OCI-LY1 (cell line): ENCODE data around the gene ITGA6.

Source experiments
- H2AFZ ChIP-seq: fragments of 200-600 bp; sonication (generic), shearing (Covaris generic); 2 replicates; pipeline ENCODE4 v1.6.0; 2014; ENCODE audit warnings: antibody characterized with exemption, mild to moderate bottlenecking, low read length
- H3F3A ChIP-seq: fragments of 200-600 bp; sonication (generic), shearing (Covaris generic); 2 replicates; pipeline ENCODE4 v1.6.0; 2014; ENCODE audit warnings: mild to moderate bottlenecking, antibody characterized with exemption, low read length, moderate library complexity; ENCODE audit not compliant: insufficient read depth
- H3K27ac ChIP-seq: fragments of 200-600 bp; sonication (generic); 2 replicates; pipeline ENCODE4 v1.5.1; 2014; ENCODE audit warnings: low read length, mixed run types, mild to moderate bottlenecking, low read depth; ENCODE audit not compliant: poor library complexity, severe bottlenecking
- H3K27me3 ChIP-seq: fragments of 200-600 bp; sonication (generic); 2 replicates; pipeline ENCODE4 v1.6.0; 2014; ENCODE audit warnings: antibody characterized with exemption, mild to moderate bottlenecking, low read length, moderate library complexity; ENCODE audit not compliant: insufficient read depth
- H3K36me3 ChIP-seq: fragments of 200-600 bp; sonication (generic); 2 replicates; pipeline ENCODE4 v1.6.1; 2014; ENCODE audit warnings: mild to moderate bottlenecking, antibody characterized with exemption, low read length, moderate library complexity, mixed read lengths; ENCODE audit not compliant: insufficient read depth
- H3K4me1 ChIP-seq: fragments of 200-600 bp; sonication (generic); 2 replicates; pipeline ENCODE4 v1.5.1; 2014; ENCODE audit warnings: mild to moderate bottlenecking, low read length, moderate library complexity; ENCODE audit not compliant: insufficient read depth, severe bottlenecking
- H3K4me2 ChIP-seq: fragments of 200-600 bp; sonication (generic), shearing (Covaris generic); 2 replicates; pipeline ENCODE4 v1.6.1; 2014; ENCODE audit warnings: low read length
- H3K4me3 ChIP-seq: fragments of 200-600 bp; sonication (generic); 2 replicates; pipeline ENCODE4 v1.5.1; 2014; ENCODE audit warnings: low read length, low read depth, mild to moderate bottlenecking, mixed read lengths; ENCODE audit not compliant: poor library complexity, severe bottlenecking
- H3K79me2 ChIP-seq: fragments of 200-600 bp; shearing (Covaris generic); 2 replicates; pipeline ENCODE4 v1.6.1; 2016; ENCODE audit warnings: mixed run types, low read length, mixed read lengths; ENCODE audit not compliant: insufficient read depth
- H3K9ac ChIP-seq: fragments of 200-600 bp; sonication (generic), shearing (Covaris generic); 2 replicates; pipeline ENCODE4 v1.6.1; 2014; ENCODE audit warnings: mild to moderate bottlenecking, low read length, mixed read lengths
- H3K9me2 ChIP-seq: fragments of 200-600 bp; sonication (generic), shearing (Covaris generic); 2 replicates; pipeline ENCODE4 v1.6.1; 2014; ENCODE audit warnings: low read depth, mild to moderate bottlenecking, low read length, mixed read lengths
- H3K9me3 ChIP-seq: fragments of 200-600 bp; shearing (Covaris generic); 2 replicates; pipeline ENCODE4 v1.6.1; 2014; ENCODE audit warnings: low read length, mixed read lengths
- H4K20me1 ChIP-seq: fragments of 200-600 bp; sonication (generic), shearing (Covaris generic); 2 replicates; pipeline ENCODE4 v1.6.0; 2016; ENCODE audit warnings: mild to moderate bottlenecking, low read length; ENCODE audit not compliant: insufficient read depth
- CTCF ChIP-seq: fragments of 200-600 bp; sonication (generic), shearing (Covaris generic); IDR thresholded peaks from 2 replicates; pipeline ENCODE4 v1.5.1; 2017; ENCODE audit warnings: mild to moderate bottlenecking, antibody characterized with exemption, low read length, moderate library complexity, mixed read lengths
- EZH2 ChIP-seq: fragments of 200-600 bp; sonication (generic), shearing (Covaris generic); IDR thresholded peaks from 2 replicates; pipeline ENCODE4 v1.8.0; 2017; ENCODE audit warnings: borderline replicate concordance, mixed run types, mild to moderate bottlenecking, antibody characterized with exemption, low read length, moderate library complexity, mixed read lengths

Gene ITGA6

GRCh38 chr2:172431463-172431862, 4.1 kb downstream of the ITGA6 start:
- TF ChIP-seq CTCF, result no peak
- no peak for TF ChIP-seq EZH2
- no peak overlapping the region for H3K27ac ChIP-seq
- H3K4me2 ChIP-seq, result no peak overlapping the region
- H3K36me3 ChIP-seq, result no peaks in the 10 kb centered on the region
- H3K79me2 ChIP-seq, result no peaks in the 10 kb centered on the region
- no peaks in the 10 kb centered on the region for H3K9me2 ChIP-seq
- H4K20me1 ChIP-seq, result no peaks in the 10 kb centered on the region
- no peak overlapping the region for H3K4me3 ChIP-seq
- H3F3A ChIP-seq, result no peaks in the 10 kb centered on the region
- H3K4me1 ChIP-seq, result no peaks in the 10 kb centered on the region
- H3K9ac ChIP-seq, result no peak overlapping the region
- H3K27me3 ChIP-seq, result no peaks in the 10 kb centered on the region
- no peaks in the 10 kb centered on the region for H3K9me3 ChIP-seq
- H2AFZ ChIP-seq, result no peak overlapping the region

- no peak for TF ChIP-seq EZH2
- no peak for TF ChIP-seq CTCF
- no peak overlapping the region for H2AFZ ChIP-seq
- no peaks in the 10 kb centered on the region for H3K27me3 ChIP-seq
- no peaks in the 10 kb centered on the region for H3K79me2 ChIP-seq
- H3F3A ChIP-seq, result no peaks in the 10 kb centered on the region
- H3K4me2 ChIP-seq, result no peak overlapping the region
- H3K4me3 ChIP-seq, result no peak overlapping the region
- no peak overlapping the region for H3K9ac ChIP-seq
- H3K27ac ChIP-seq, result no peak overlapping the region
- H3K9me3 ChIP-seq, result no peaks in the 10 kb centered on the region
- no peaks in the 10 kb centered on the region for H3K9me2 ChIP-seq
- no peaks in the 10 kb centered on the region for H4K20me1 ChIP-seq
- H3K36me3 ChIP-seq, result no peaks in the 10 kb centered on the region
- H3K4me1 ChIP-seq, result no peaks in the 10 kb centered on the region
These were observed 4.6 kb downstream of the ITGA6 start for GRCh38 chr2:172431993-172432392.

- H2AFZ ChIP-seq, result no peak overlapping the region
- H3F3A ChIP-seq, result no peaks in the 10 kb centered on the region
These were observed 5.8 kb downstream of the ITGA6 start for GRCh38 chr2:172433144-172433543.

More at GRCh38 chr2:172433144-172433543, 5.8 kb downstream of the ITGA6 start:
- Histone ChIP-seq H3K4me1 (no peaks in the 10 kb centered on the region), H3K9me3 (no peaks in the 10 kb centered on the region), H3K9ac (no peak overlapping the region), H3K27ac (no peak overlapping the region), H3K4me2 (no peak overlapping the region), H4K20me1 (no peaks in the 10 kb centered on the region), H3K9me2 (no peaks in the 10 kb centered on the region), H3K36me3 (no peaks in the 10 kb centered on the region), H3K4me3 (no peak overlapping the region), H3K27me3 (no peaks in the 10 kb centered on the region), H3K79me2 (no peaks in the 10 kb centered on the region)
- TF ChIP-seq CTCF (no peak), EZH2 (no peak)
